Measurements from ENCODE around the gene TMEM53.

DNA sequence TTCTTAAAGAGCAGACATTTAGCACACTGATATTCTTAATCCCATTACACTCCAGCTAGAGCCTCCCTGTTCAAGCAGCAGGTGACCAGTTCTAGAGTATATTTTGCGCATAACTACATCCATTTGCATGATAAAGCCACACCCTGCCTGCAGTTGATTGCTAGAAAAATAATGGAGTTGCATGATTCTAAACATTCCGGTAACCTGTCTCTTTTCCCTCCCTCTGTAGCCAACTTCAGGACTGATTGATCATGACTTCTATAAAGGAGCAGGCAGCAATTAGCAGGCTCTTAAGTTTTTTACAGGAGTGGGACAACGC is 15.1 kb upstream of the TMEM53 start:
- TF ChIP-seq, protein P1, sequence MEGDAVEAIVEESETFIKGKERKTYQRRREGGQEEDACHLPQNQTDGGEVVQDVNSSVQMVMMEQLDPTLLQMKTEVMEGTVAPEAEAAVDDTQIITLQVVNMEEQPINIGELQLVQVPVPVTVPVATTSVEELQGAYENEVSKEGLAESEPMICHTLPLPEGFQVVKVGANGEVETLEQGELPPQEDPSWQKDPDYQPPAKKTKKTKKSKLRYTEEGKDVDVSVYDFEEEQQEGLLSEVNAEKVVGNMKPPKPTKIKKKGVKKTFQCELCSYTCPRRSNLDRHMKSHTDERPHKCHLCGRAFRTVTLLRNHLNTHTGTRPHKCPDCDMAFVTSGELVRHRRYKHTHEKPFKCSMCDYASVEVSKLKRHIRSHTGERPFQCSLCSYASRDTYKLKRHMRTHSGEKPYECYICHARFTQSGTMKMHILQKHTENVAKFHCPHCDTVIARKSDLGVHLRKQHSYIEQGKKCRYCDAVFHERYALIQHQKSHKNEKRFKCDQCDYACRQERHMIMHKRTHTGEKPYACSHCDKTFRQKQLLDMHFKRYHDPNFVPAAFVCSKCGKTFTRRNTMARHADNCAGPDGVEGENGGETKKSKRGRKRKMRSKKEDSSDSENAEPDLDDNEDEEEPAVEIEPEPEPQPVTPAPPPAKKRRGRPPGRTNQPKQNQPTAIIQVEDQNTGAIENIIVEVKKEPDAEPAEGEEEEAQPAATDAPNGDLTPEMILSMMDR (IDR thresholded peaks at IDR 0.05) = no peak
- TF ChIP-seq CHD2 (IDR thresholded peaks at IDR 0.05; ENCODE audit: low read length, partially characterized antibody) (no peak), EZH2phosphoT487 (IDR thresholded peaks at IDR 0.05; ENCODE audit: borderline replicate concordance, low read depth) (no peak), RAD21 (IDR thresholded peaks at IDR 0.05; ENCODE audit: low read length) (no peak), JUND (IDR thresholded peaks at IDR 0.05) (no peak), SIN3A (IDR thresholded peaks at IDR 0.05; ENCODE audit: borderline replicate concordance, low read depth, low read length) (no peak), FOXM1 (IDR thresholded peaks at IDR 0.05; ENCODE audit: low read depth) (no peak), ELF1 (IDR thresholded peaks at IDR 0.05) (no peak), TAF1 (IDR thresholded peaks at IDR 0.05; ENCODE audit: borderline replicate concordance, low read depth, low read length) (no peak), TCF12 (IDR thresholded peaks at IDR 0.05) (no peak), YY1 (IDR thresholded peaks at IDR 0.05; ENCODE audit: low read depth) (no peak), RCOR1 (IDR thresholded peaks at IDR 0.05; ENCODE audit: low read length) (no peak)
- TF ChIP-seq, protein P2, sequence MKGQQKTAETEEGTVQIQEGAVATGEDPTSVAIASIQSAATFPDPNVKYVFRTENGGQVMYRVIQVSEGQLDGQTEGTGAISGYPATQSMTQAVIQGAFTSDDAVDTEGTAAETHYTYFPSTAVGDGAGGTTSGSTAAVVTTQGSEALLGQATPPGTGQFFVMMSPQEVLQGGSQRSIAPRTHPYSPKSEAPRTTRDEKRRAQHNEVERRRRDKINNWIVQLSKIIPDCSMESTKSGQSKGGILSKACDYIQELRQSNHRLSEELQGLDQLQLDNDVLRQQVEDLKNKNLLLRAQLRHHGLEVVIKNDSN (IDR thresholded peaks at IDR 0.05; ENCODE audit: borderline replicate concordance, low read depth) = no peak
- TF ChIP-seq, protein P3, sequence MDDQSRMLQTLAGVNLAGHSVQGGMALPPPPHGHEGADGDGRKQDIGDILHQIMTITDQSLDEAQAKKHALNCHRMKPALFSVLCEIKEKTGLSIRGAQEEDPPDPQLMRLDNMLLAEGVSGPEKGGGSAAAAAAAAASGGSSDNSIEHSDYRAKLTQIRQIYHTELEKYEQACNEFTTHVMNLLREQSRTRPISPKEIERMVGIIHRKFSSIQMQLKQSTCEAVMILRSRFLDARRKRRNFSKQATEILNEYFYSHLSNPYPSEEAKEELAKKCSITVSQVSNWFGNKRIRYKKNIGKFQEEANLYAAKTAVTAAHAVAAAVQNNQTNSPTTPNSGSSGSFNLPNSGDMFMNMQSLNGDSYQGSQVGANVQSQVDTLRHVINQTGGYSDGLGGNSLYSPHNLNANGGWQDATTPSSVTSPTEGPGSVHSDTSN (IDR thresholded peaks at IDR 0.05) = no peak
